Spleen (tissue), 11 donors: ENCODE data around the gene SPANXC. TPM values are rescaled to one million over a fixed set of nuclear protein-coding genes. Genes with fewer than 3 reads are reported as not detected.

Experiments
- DNase-seq: peaks from one replicate; pipeline ENCODE4 v3.0.0-alpha.2; 2020
- H3K27ac ChIP-seq, 8 donors: fragments of 200-600 bp; sonication (generic) in 7 of 8; 1 replicate in 4 of 8; 2 replicates in 4 of 8; pipeline versions ENCODE4 v1.5.0 to v1.8.0; 2016 to 2021; ENCODE audit warnings: inconsistent platforms in 4 of 8, mild to moderate bottlenecking in 4 of 8, moderate library complexity in 1 of 8
- H3K27me3 ChIP-seq, 7 donors: fragments of 200-600 bp; sonication (generic) in 6 of 7; replicated peaks in 1 of 7; 1 replicate in 4 of 7; 2 replicates in 3 of 7; pipeline versions ENCODE4 v1.5.0 to v1.8.0; 2016 to 2021; ENCODE audit warnings: inconsistent platforms in 3 of 7, mild to moderate bottlenecking in 1 of 7
- H3K36me3 ChIP-seq, 6 donors: fragments of 200-600 bp; sonication (generic) in 5 of 6; 1 replicate in 4 of 6; 2 replicates in 2 of 6; pipeline versions ENCODE4 v1.5.0 to v1.8.0; 2016 to 2021; ENCODE audit warnings: inconsistent platforms in 2 of 6
- H3K4me1 ChIP-seq, 6 donors: fragments of 200-600 bp; sonication (generic) in 5 of 6; 1 replicate in 3 of 6; 2 replicates in 3 of 6; pipeline versions ENCODE4 v1.5.0 to v1.8.0; 2016 to 2021; ENCODE audit warnings: inconsistent platforms in 3 of 6
- H3K4me3 ChIP-seq, 8 donors: fragments of 200-600 bp; sonication (generic) in 7 of 8; 1 replicate in 4 of 8; 2 replicates in 4 of 8; pipeline versions ENCODE4 v1.5.0 to v1.8.0; 2016 to 2021; ENCODE audit warnings: inconsistent platforms in 4 of 8, mild to moderate bottlenecking in 4 of 8, moderate library complexity in 2 of 8
- H3K9me3 ChIP-seq, 8 donors: fragments of 200-600 bp; sonication (generic) in 7 of 8; 1 replicate in 4 of 8; 2 replicates in 4 of 8; pipeline versions ENCODE4 v1.5.0 to v1.8.0; 2016 to 2021; ENCODE audit warnings: inconsistent platforms in 4 of 8
- CTCF ChIP-seq, 11 experiments: fragments of 200-600 bp in 7 of 11; fragments of 450-650 bp in 4 of 11; sonication (generic) in 4 of 11; IDR thresholded peaks in 8 of 11; conservative IDR thresholded peaks in 3 of 11; 1 replicate in 7 of 11; 2 replicates in 4 of 11; pipeline versions ENCODE4 v1.4.0 to v1.8.0; 2016 to 2021; ENCODE audit warnings: antibody characterized with exemption in 11 of 11, inconsistent platforms in 4 of 11, mild to moderate bottlenecking in 1 of 11
- POLR2A ChIP-seq, 3 donors: fragments of 450-650 bp; IDR thresholded peaks; one replicate each; pipeline ENCODE4 v1.5.1; 2017; ENCODE audit warnings: antibody characterized with exemption in 3 of 3, mild to moderate bottlenecking in 1 of 3
- POLR2AphosphoS5 ChIP-seq, 3 donors: sonication (generic); formaldehyde crosslinking; IDR thresholded peaks; one replicate each; pipeline ENCODE4 v1.5.1; 2017; ENCODE audit warnings: antibody characterized with exemption in 3 of 3
- WGBS, 5 donors: extraction: QIAGEN DNeasy Blood & Tissue Kit in 3 of 5; methylation state at CpG; one replicate each; pipeline versions ENCODE4 v1.1.5 to v1.1.7; 2013 to 2018; 5-methylcytosine and 5-hydroxymethylcytosine counted together
- intact Hi-C: fragments of 100-400 bp; cut with DNase I; formaldehyde crosslinking; loops from one replicate; pipeline ENCODE4 v1.15.0; 2023; ENCODE audit warnings: low total_unique reads
- polyA plus RNA-seq, 3 donors: library from polyadenylated mRNA; stranded (reverse); fragments of 200-250 nt; gene quantifications; one replicate each; pipeline ENCODE4 v1.2.1, GENCODE V29; 2013
- total RNA-seq, 7 donors: library from RNA; depleted of rRNA in 3 of 7; stranded (reverse); fragments of >200 nt in 3 of 7; fragmentation: NEBNext Ultra II Directional in 4 of 7; extraction: Animal tissue kit (Norgen Biotek cat#: 25700) in 4 of 7; gene quantifications; one replicate each; pipeline versions ENCODE4 v1.1.0 to v1.2.1, GENCODE V29; 2016 to 2021
- donor health status: healthy with polysubstance abuse.
- donor health status: DM: no; HTN: no; CAD: no; lungs with moderate emphysema.
- donor health status: DM: no; HTN: no; CAD: no.
- donor health status: Bipolar disorder and iron deficiency.
- donor health status: healthy.
- donor health status: DM: no; HTN: no; CAD: no.
- donor health status: DM: yes; HTN: yes; CAD: no.

The SPANXC gene
- total and polyA plus RNA-seq, 10 donors, result not detected

- intact Hi-C loops, result no loop called here
- H3K36me3 ChIP-seq, result no peaks in the 10 kb centered on the region
- no peaks in the 10 kb centered on the region for H3K4me1 ChIP-seq
- no peak for DNase-seq
- H3K27me3 ChIP-seq, result no peaks in the 10 kb centered on the region
- H3K9me3 ChIP-seq, result peaks cover 0 to 6% (median 0%) of the 10 kb centered on the region in 8 donors
- H3K27ac ChIP-seq, result no peak overlapping the region
- TF ChIP-seq CTCF (IDR thresholded peaks at IDR 0.05 in 8 of 11, conservative IDR thresholded peaks at IDR 0.05 in 3 of 11) (no peak), POLR2A (IDR thresholded peaks at IDR 0.05) (no peak), POLR2AphosphoS5 (IDR thresholded peaks at IDR 0.05) (no peak)
- H3K4me3 ChIP-seq, result no peak overlapping the region
- WGBS, 5 donors, result 56 to 81% (median 69%) methylated on average over 3 of the region's 3 CpGs
These were observed 21.8 kb downstream of the SPANXC start for GRCh38 chrX:141220342-141221008.

- H3K9me3 ChIP-seq, result peaks cover 0 to 7% (median 0%) of the 10 kb centered on the region in 8 donors
- no peak for TF ChIP-seq POLR2AphosphoS5 (IDR thresholded peaks at IDR 0.05)
- TF ChIP-seq CTCF (IDR thresholded peaks at IDR 0.05 in 8 of 11, conservative IDR thresholded peaks at IDR 0.05 in 3 of 11), result no peak
- TF ChIP-seq POLR2A (IDR thresholded peaks at IDR 0.05), result no peak
- no peak for DNase-seq
- intact Hi-C loops, result no loop called here
- no peaks in the 10 kb centered on the region for H3K27me3 ChIP-seq
- no peaks in the 10 kb centered on the region for H3K4me1 ChIP-seq
- no peak overlapping the region for H3K27ac ChIP-seq
- WGBS, 5 donors, result 65 to 86% (median 71%) methylated on average over 1 of the region's 1 CpG
- no peaks in the 10 kb centered on the region for H3K36me3 ChIP-seq
- H3K4me3 ChIP-seq, result no peak overlapping the region
These were observed 28.1 kb downstream of the SPANXC start for GRCh38 chrX:141214196-141214595.

- no peak for DNase-seq
- Histone ChIP-seq H3K4me1 (no peaks in the 10 kb centered on the region), H3K4me3 (no peak overlapping the region), H3K27me3 (no peaks in the 10 kb centered on the region), H3K27ac (no peak overlapping the region), H3K9me3 (no peaks in the 10 kb centered on the region), H3K36me3 (no peaks in the 10 kb centered on the region)
- TF ChIP-seq POLR2AphosphoS5 (IDR thresholded peaks at IDR 0.05) (no peak), CTCF (IDR thresholded peaks at IDR 0.05 in 8 of 11, conservative IDR thresholded peaks at IDR 0.05 in 3 of 11) (no peak), POLR2A (IDR thresholded peaks at IDR 0.05) (no peak)
- intact Hi-C loops, result no loop called here
- WGBS, 5 donors, result 71 to 100% (median 92%) methylated on average over 1 to 3 of the region's 3 CpGs
These were observed 40.4 kb downstream of the SPANXC start for GRCh38 chrX:141201962-141202361.

Other genes with a start within 250 kb of the SPANXC start
- not detected for gene SPANXB1, start 239.9 kb downstream of the SPANXC start, total RNA-seq
- not detected for gene SPANXB1, start 239.9 kb downstream of the SPANXC start, polyA plus RNA-seq
- 10 to 100 TPM in 3 of 7 donors, 1 to 10 TPM in 4; 3.7 to 17.3 (median 10.0) TPM for gene LDOC1, start 65.4 kb downstream of the SPANXC start, total RNA-seq
- 10 to 100 TPM; 11.4 to 19.9 (median 12.1) TPM for gene LDOC1, start 65.4 kb downstream of the SPANXC start, polyA plus RNA-seq